Activated CD4-positive, alpha-beta T cell treated with anti-CD3 and anti-CD28 coated beads for 36 hours (primary cell): ENCODE results near the gene TM9SF3. TPM values are rescaled to one million over a fixed set of nuclear protein-coding genes. Genes with fewer than 3 reads are reported as not detected.
A peak's percentile ranks its signal among the peaks of the same experiment; 100 is the strongest.

ENCODE experiments used
- ATAC-seq: fragments of 200-7000 bp; cut with Tn5 transposase; one replicate; pipeline ENCODE4 v1.10.0; 2021; ENCODE audit warnings: mild to moderate bottlenecking, moderate library complexity
- CTCF ChIA-PET: fragments of 350-600 bp; sonication (Branson Sonifier 250); formaldehyde crosslinking; loops from one replicate; lab custom pipeline; 2021; ENCODE audit warnings: antibody characterized with exemption; lab: Charles Lee
- POLR2A ChIA-PET: fragments of 350-600 bp; sonication (Branson Sonifier 250); formaldehyde crosslinking; loops from one replicate; lab custom pipeline; 2021; ENCODE audit warnings: antibody characterized with exemption, inconsistent platforms; lab: Charles Lee
- DNase-seq: peaks from one replicate; pipeline ENCODE4 v3.0.0-alpha.2; 2020
- H3K27ac Mint-ChIP-seq: one replicate; pipeline ENCODE4 v1.8.0; 2021; ENCODE audit warnings: mixed read lengths
- H3K27me3 Mint-ChIP-seq: one replicate; pipeline ENCODE4 v1.8.0; 2021; ENCODE audit warnings: mixed read lengths
- H3K36me3 Mint-ChIP-seq: one replicate; pipeline ENCODE4 v1.8.0; 2021; ENCODE audit warnings: low read depth, mixed read lengths
- H3K4me1 Mint-ChIP-seq: one replicate; pipeline ENCODE4 v1.8.0; 2021; ENCODE audit warnings: mixed read lengths
- H3K4me3 Mint-ChIP-seq: one replicate; pipeline ENCODE4 v1.8.0; 2021; ENCODE audit warnings: mild to moderate bottlenecking, moderate library complexity, mixed read lengths
- H3K9me3 Mint-ChIP-seq: one replicate; pipeline ENCODE4 v1.8.0; 2021; ENCODE audit warnings: low read depth, mixed read lengths
- intact Hi-C, 2 experiments: fragments of 100-400 bp; cut with DNase I in 1 of 2; cut with micrococcal nuclease in 1 of 2; formaldehyde crosslinking; loops; one replicate each; pipeline versions ENCODE4 v1.14.2 to v1.15.1; 2022 to 2024; cut with DNase I, micrococcal nuclease
- total RNA-seq, 2 experiments: library from RNA; stranded (reverse); gene quantifications; one replicate each; pipeline ENCODE4 v1.2.3, GENCODE V29; 2021

TM9SF3 gene
- 10 to 100 TPM; 45.3 to 70.2 TPM for total RNA-seq

- H3K4me3 Mint-ChIP-seq, result no peak within 1 kb of the TSS
- H3K36me3 Mint-ChIP-seq, result peaks cover 15% of the 10 kb centered on the region
- peak within 1 kb of the TSS; percentile 92 for H3K27ac Mint-ChIP-seq
- DNase-seq (peak; percentile 97), ATAC-seq (peak; percentile 64)
- peaks cover 6% of the 10 kb centered on the region for H3K27me3 Mint-ChIP-seq
- intact Hi-C loops, result loop anchor here in 1 of 2 experiments (1.0 to 10.0 kb wide), 15 partner anchors 74 to 1349 kb away; partner anchors contain the start of genes CCNJ, FRAT1, FRAT2 and LCOR
- ChIA-PET CTCF (interaction anchor here (0.6 to 1.9 kb wide), 3 partner anchors 20 to 439 kb away, joined by 3 to 6 read pairs (median 4); no protein-coding TSS in a partner anchor), POLR2A (no interaction called here)
- H3K9me3 Mint-ChIP-seq, result no peaks in the 10 kb centered on the region
- peaks cover 33% of the 10 kb centered on the region for H3K4me1 Mint-ChIP-seq
These were observed at the start of gene TM9SF3 for GRCh38 chr10:96586419-96587263. Gene TM9SF3, minus strand, starts transcription at chr10:96587012. Its CDS starts 177 bp downstream, at chr10:96586835.

GRCh38 chr10:96636551-96636950 lies 49.7 kb upstream of the TM9SF3 start:
- ChIA-PET CTCF (no interaction called here), POLR2A (no interaction called here)
- intact Hi-C loops, result no loop called here
- Mint-ChIP-seq H3K27me3 (no peaks in the 10 kb centered on the region), H3K36me3 (no peaks in the 10 kb centered on the region), H3K27ac (no peak overlapping the region), H3K4me3 (no peak overlapping the region), H3K4me1 (peaks cover 4% of the 10 kb centered on the region), H3K9me3 (no peaks in the 10 kb centered on the region)
- DNase-seq (no peak), ATAC-seq (no peak)

GRCh38 chr10:96632974-96633710 lies 46.3 kb upstream of the TM9SF3 start:
- CTCF ChIA-PET, result interaction anchor here (0.9 to 2.6 kb wide), 2 partner anchors 9 kb away, joined by 4 to 11 read pairs; no protein-coding TSS in a partner anchor
- ATAC-seq, result no peak
- no peaks in the 10 kb centered on the region for H3K27me3 Mint-ChIP-seq
- no peak overlapping the region for H3K4me3 Mint-ChIP-seq
- no peak overlapping the region for H3K27ac Mint-ChIP-seq
- H3K4me1 Mint-ChIP-seq, result no peaks in the 10 kb centered on the region
- POLR2A ChIA-PET, result no interaction called here
- no peaks in the 10 kb centered on the region for H3K36me3 Mint-ChIP-seq
- no peak for DNase-seq
- no peaks in the 10 kb centered on the region for H3K9me3 Mint-ChIP-seq
- intact Hi-C loops, result no loop called here

GRCh38 chr10:96627292-96627691 lies 40.5 kb upstream of the TM9SF3 start:
- H3K4me1 Mint-ChIP-seq, result no peaks in the 10 kb centered on the region
- H3K36me3 Mint-ChIP-seq, result no peaks in the 10 kb centered on the region
- ChIA-PET CTCF (no interaction called here), POLR2A (no interaction called here)
- intact Hi-C loops, result no loop called here
- ATAC-seq, result no peak
- H3K9me3 Mint-ChIP-seq, result no peaks in the 10 kb centered on the region
- H3K27ac Mint-ChIP-seq, result no peak overlapping the region
- no peak for DNase-seq
- H3K27me3 Mint-ChIP-seq, result no peaks in the 10 kb centered on the region
- H3K4me3 Mint-ChIP-seq, result no peak overlapping the region

- no peaks in the 10 kb centered on the region for H3K4me1 Mint-ChIP-seq
- intact Hi-C loops, result no loop called here
- peak; percentile 26 for DNase-seq
- no peaks in the 10 kb centered on the region for H3K27me3 Mint-ChIP-seq
- H3K9me3 Mint-ChIP-seq, result no peaks in the 10 kb centered on the region
- H3K4me3 Mint-ChIP-seq, result no peak overlapping the region
- H3K36me3 Mint-ChIP-seq, result no peaks in the 10 kb centered on the region
- no peak for ATAC-seq
- no peak overlapping the region for H3K27ac Mint-ChIP-seq
- ChIA-PET POLR2A (no interaction called here), CTCF (no interaction called here)
These were observed 40.0 kb upstream of the TM9SF3 start for GRCh38 chr10:96626795-96627194.

- ATAC-seq (no peak), DNase-seq (no peak)
- Mint-ChIP-seq H3K27ac (no peak overlapping the region), H3K27me3 (no peaks in the 10 kb centered on the region), H3K9me3 (no peaks in the 10 kb centered on the region), H3K36me3 (no peaks in the 10 kb centered on the region), H3K4me1 (no peaks in the 10 kb centered on the region), H3K4me3 (no peak overlapping the region)
- intact Hi-C loops, result no loop called here
- CTCF ChIA-PET, result no interaction called here
- POLR2A ChIA-PET, result no interaction called here
These were observed 38.4 kb upstream of the TM9SF3 start for GRCh38 chr10:96625173-96625572.

- CTCF ChIA-PET, result no interaction called here
These were observed 35.4 kb upstream of the TM9SF3 start for GRCh38 chr10:96622013-96622787.

GRCh38 chr10:96619796-96620773 lies 33.3 kb upstream of the TM9SF3 start:
- ChIA-PET POLR2A (no interaction called here), CTCF (interaction anchor here (1.4 kb wide), 1 partner anchor 418 kb away, joined by 5 read pairs; no protein-coding TSS in a partner anchor)
- Mint-ChIP-seq H3K4me3 (no peak overlapping the region), H3K9me3 (no peaks in the 10 kb centered on the region), H3K36me3 (no peaks in the 10 kb centered on the region), H3K27me3 (no peaks in the 10 kb centered on the region), H3K27ac (no peak overlapping the region), H3K4me1 (no peaks in the 10 kb centered on the region)
- ATAC-seq (no peak), DNase-seq (no peak)
- intact Hi-C loops, result no loop called here

More at GRCh38 chr10:96622013-96622787, 35.4 kb upstream of the TM9SF3 start:
- Mint-ChIP-seq H3K4me1 (no peaks in the 10 kb centered on the region), H3K36me3 (no peaks in the 10 kb centered on the region), H3K4me3 (no peak overlapping the region), H3K27me3 (no peaks in the 10 kb centered on the region), H3K9me3 (no peaks in the 10 kb centered on the region), H3K27ac (no peak overlapping the region)
- POLR2A ChIA-PET, result no interaction called here
- DNase-seq (no peak), ATAC-seq (no peak)
- intact Hi-C loops, result no loop called here

GRCh38 chr10:96619120-96619519 lies 32.3 kb upstream of the TM9SF3 start:
- Mint-ChIP-seq H3K27ac (no peak overlapping the region), H3K4me1 (no peaks in the 10 kb centered on the region), H3K36me3 (no peaks in the 10 kb centered on the region), H3K9me3 (no peaks in the 10 kb centered on the region), H3K4me3 (no peak overlapping the region), H3K27me3 (no peaks in the 10 kb centered on the region)
- intact Hi-C loops, result no loop called here
- POLR2A ChIA-PET, result no interaction called here
- DNase-seq (no peak), ATAC-seq (no peak)
- CTCF ChIA-PET, result interaction anchor here (1.4 to 1.8 kb wide), 2 partner anchors 21 to 419 kb away, joined by 5 read pairs; no protein-coding TSS in a partner anchor

GRCh38 chr10:96618653-96619052 lies 31.8 kb upstream of the TM9SF3 start:
- no peak overlapping the region for H3K27ac Mint-ChIP-seq
- no peaks in the 10 kb centered on the region for H3K27me3 Mint-ChIP-seq
- no peaks in the 10 kb centered on the region for H3K4me1 Mint-ChIP-seq
- CTCF ChIA-PET, result interaction anchor here (1.8 kb wide), 1 partner anchor 22 kb away, joined by 5 read pairs; no protein-coding TSS in a partner anchor
- H3K4me3 Mint-ChIP-seq, result no peak overlapping the region
- no peaks in the 10 kb centered on the region for H3K36me3 Mint-ChIP-seq
- ATAC-seq, result no peak
- DNase-seq, result no peak
- H3K9me3 Mint-ChIP-seq, result no peaks in the 10 kb centered on the region
- POLR2A ChIA-PET, result no interaction called here
- intact Hi-C loops, result no loop called here
